Measurements from ENCODE around the gene SERPINA6.

Gene SERPINA6

GRCh38 chr14:94295360-94296180 is 27.6 kb downstream of the SERPINA6 start:
- no peaks in the 10 kb centered on the region for H4K20me1 ChIP-seq (ENCODE audit: control insufficient read depth, insufficient read depth, low read depth, low read length)
- TF ChIP-seq CTCF (IDR thresholded peaks at IDR 0.05; ENCODE audit: low read depth, low read length, poor library complexity, severe bottlenecking) (no peak), EZH2phosphoT487 (IDR thresholded peaks at IDR 0.05; ENCODE audit: borderline replicate concordance, low read length) (no peak)
- no peak overlapping the region for H3K4me3 ChIP-seq (ENCODE audit: low read length)
- H3K4me2 ChIP-seq (ENCODE audit: low read length) = no peak overlapping the region
- H3K27ac ChIP-seq (ENCODE audit: low read depth, low read length) = no peak overlapping the region
- H3K4me1 ChIP-seq (ENCODE audit: control insufficient read depth, low read length) = no peaks in the 10 kb centered on the region
- H3F3A ChIP-seq (ENCODE audit: control insufficient read depth, insufficient read depth) = no peaks in the 10 kb centered on the region
- H3K27me3 ChIP-seq (ENCODE audit: control insufficient read depth, low read length) = no peaks in the 10 kb centered on the region
- H3K9me2 ChIP-seq (replicated peaks; ENCODE audit: control insufficient read depth, low read length) = no peaks in the 10 kb centered on the region
- no peaks in the 10 kb centered on the region for H3K79me2 ChIP-seq (ENCODE audit: control insufficient read depth, low read length)
- H3K36me3 ChIP-seq (ENCODE audit: control insufficient read depth, low read length) = no peaks in the 10 kb centered on the region
- no peaks in the 10 kb centered on the region for H3K9me3 ChIP-seq (ENCODE audit: control insufficient read depth, insufficient read depth, low read length)

GRCh38 chr14:94293578-94293924 is 29.6 kb downstream of the SERPINA6 start:
- Histone ChIP-seq H3K9me2 (replicated peaks; ENCODE audit: control insufficient read depth, low read length) (no peaks in the 10 kb centered on the region), H3K4me3 (ENCODE audit: low read length) (no peak overlapping the region), H3K36me3 (ENCODE audit: control insufficient read depth, low read length) (no peaks in the 10 kb centered on the region), H3K4me2 (ENCODE audit: low read length) (no peak overlapping the region), H3K9me3 (ENCODE audit: control insufficient read depth, insufficient read depth, low read length) (no peaks in the 10 kb centered on the region), H3K27me3 (ENCODE audit: control insufficient read depth, low read length) (no peaks in the 10 kb centered on the region), H3K79me2 (ENCODE audit: control insufficient read depth, low read length) (no peaks in the 10 kb centered on the region), H4K20me1 (ENCODE audit: control insufficient read depth, insufficient read depth, low read depth, low read length) (no peaks in the 10 kb centered on the region), H3K27ac (ENCODE audit: low read depth, low read length) (no peak overlapping the region), H3F3A (ENCODE audit: control insufficient read depth, insufficient read depth) (no peaks in the 10 kb centered on the region), H3K4me1 (ENCODE audit: control insufficient read depth, low read length) (no peaks in the 10 kb centered on the region)
- no peak for TF ChIP-seq CTCF (IDR thresholded peaks at IDR 0.05; ENCODE audit: low read depth, low read length, poor library complexity, severe bottlenecking)
- TF ChIP-seq EZH2phosphoT487 (IDR thresholded peaks at IDR 0.05; ENCODE audit: borderline replicate concordance, low read length) = no peak

- Histone ChIP-seq H3K9me2 (replicated peaks; ENCODE audit: control insufficient read depth, low read length) (no peaks in the 10 kb centered on the region), H3K4me2 (ENCODE audit: low read length) (no peak within 1 kb of the TSS), H3K79me2 (ENCODE audit: control insufficient read depth, low read length) (no peaks in the 10 kb centered on the region)
These were observed 30.1 kb downstream of the SERPINA6 start, which contains the start of gene SERPINA10 for GRCh38 chr14:94292872-94293577. Gene SERPINA10 (minus strand): TSS chr14:94293268. CDS start chr14:94290593, 2,675 bp downstream.

More at GRCh38 chr14:94292872-94293577, 30.1 kb downstream of the SERPINA6 start, which contains the start of gene SERPINA10:
- H3F3A ChIP-seq (ENCODE audit: control insufficient read depth, insufficient read depth) = no peaks in the 10 kb centered on the region
- H4K20me1 ChIP-seq (ENCODE audit: control insufficient read depth, insufficient read depth, low read depth, low read length) = no peaks in the 10 kb centered on the region
- H3K27ac ChIP-seq (ENCODE audit: low read depth, low read length) = no peak within 1 kb of the TSS
- no peaks in the 10 kb centered on the region for H3K36me3 ChIP-seq (ENCODE audit: control insufficient read depth, low read length)
- H3K4me3 ChIP-seq (ENCODE audit: low read length) = no peak within 1 kb of the TSS
- TF ChIP-seq EZH2phosphoT487 (IDR thresholded peaks at IDR 0.05; ENCODE audit: borderline replicate concordance, low read length) (no peak), CTCF (IDR thresholded peaks at IDR 0.05; ENCODE audit: low read depth, low read length, poor library complexity, severe bottlenecking) (no peak)
- H3K9me3 ChIP-seq (ENCODE audit: control insufficient read depth, insufficient read depth, low read length) = no peaks in the 10 kb centered on the region
- no peaks in the 10 kb centered on the region for H3K4me1 ChIP-seq (ENCODE audit: control insufficient read depth, low read length)
- no peaks in the 10 kb centered on the region for H3K27me3 ChIP-seq (ENCODE audit: control insufficient read depth, low read length)
